NCI-H2196 treated with DMSO at 0.1 percent for 48 hours (cell line): ENCODE results near the gene CREBBP.

Experiments used
- DNase-seq: peaks from one replicate; lab custom pipeline; 2025; ENCODE audit not compliant: unreplicated experiment; lab: John Stamatoyannopoulos, UW

CREBBP gene

GRCh38 chr16:3769942-3770341 is 110.6 kb downstream of the CREBBP start:
- DNase-seq = no peak

GRCh38 chr16:3769013-3769412 is 111.5 kb downstream of the CREBBP start:
- DNase-seq = no peak

- no peak for DNase-seq
These were observed 113.1 kb downstream of the CREBBP start for GRCh38 chr16:3767333-3767986.

- DNase-seq = no peak
These were observed 114.3 kb downstream of the CREBBP start for GRCh38 chr16:3766177-3766576.

GRCh38 chr16:3764409-3764808 is 116.1 kb downstream of the CREBBP start:
- DNase-seq = no peak

GRCh38 chr16:3762107-3762750 is 118.3 kb downstream of the CREBBP start:
- no peak for DNase-seq

GRCh38 chr16:3761375-3762106 is 119.0 kb downstream of the CREBBP start:
- no peak for DNase-seq

- no peak for DNase-seq
These were observed 120.0 kb downstream of the CREBBP start for GRCh38 chr16:3760518-3760917.

- DNase-seq = peak; percentile 9
These were observed 120.8 kb downstream of the CREBBP start for GRCh38 chr16:3759736-3760135.

GRCh38 chr16:3756113-3756512 is 124.4 kb downstream of the CREBBP start:
- no peak for DNase-seq

- no peak for DNase-seq
These were observed 125.3 kb downstream of the CREBBP start for GRCh38 chr16:3755249-3755648.

- DNase-seq = no peak
These were observed 125.7 kb downstream of the CREBBP start for GRCh38 chr16:3754772-3755171.

- no peak for DNase-seq
These were observed 126.3 kb downstream of the CREBBP start for GRCh38 chr16:3754081-3754703.

GRCh38 chr16:3752984-3753383 is 127.5 kb downstream of the CREBBP start:
- no peak for DNase-seq

- DNase-seq = no peak
These were observed 128.6 kb downstream of the CREBBP start for GRCh38 chr16:3751878-3752277.

- no peak for DNase-seq
These were observed 132.2 kb downstream of the CREBBP start for GRCh38 chr16:3748307-3748706.

- DNase-seq = no peak
These were observed 134.7 kb downstream of the CREBBP start for GRCh38 chr16:3745751-3746355.

GRCh38 chr16:3744018-3744417 is 136.5 kb downstream of the CREBBP start:
- DNase-seq = no peak

- no peak for DNase-seq
These were observed 139.6 kb downstream of the CREBBP start for GRCh38 chr16:3740934-3741333.

- no peak for DNase-seq
These were observed 140.3 kb downstream of the CREBBP start for GRCh38 chr16:3740186-3740585.

- DNase-seq = no peak
These were observed 140.9 kb downstream of the CREBBP start for GRCh38 chr16:3739636-3740035.
